ENCODE results near the gene KRT80. TPM values are rescaled to one million over a fixed set of nuclear protein-coding genes. Genes with fewer than 3 reads are reported as not detected.
A peak's percentile ranks its signal among the peaks of the same experiment; 100 is the strongest.

KRT80 gene
- total RNA-seq, 1 donor from 2014 or later: 2.7 TPM

DNA sequence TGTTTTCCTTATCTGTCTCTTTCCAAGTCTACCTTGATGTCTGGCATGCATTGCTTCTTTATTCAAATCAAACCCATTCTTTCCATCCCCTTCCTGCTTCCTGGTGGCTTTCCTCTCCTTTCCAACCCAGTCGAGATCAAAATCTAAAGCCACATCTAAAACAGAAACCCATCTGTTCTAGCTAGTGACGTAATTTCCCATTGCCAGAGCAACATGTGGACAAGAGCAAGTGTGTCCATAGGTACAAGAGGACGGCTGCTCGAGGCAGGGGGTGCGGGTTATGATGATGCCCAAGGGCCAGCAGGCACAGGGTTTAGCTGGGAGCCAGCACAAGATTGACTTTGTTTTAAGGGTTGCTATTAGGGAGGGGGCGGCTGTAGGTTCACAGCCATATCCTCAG, 7.0 kb downstream of the KRT80 start:
- no peaks in the 10 kb centered on the region for H3K9me3 Mint-ChIP-seq
- H3K27me3 Mint-ChIP-seq (ENCODE audit: low read depth): no peaks in the 10 kb centered on the region
- H3K36me3 Mint-ChIP-seq: no peaks in the 10 kb centered on the region
- H3K4me1 Mint-ChIP-seq: peaks cover 61% of the 10 kb centered on the region
- H3K4me3 Mint-ChIP-seq: no peak overlapping the region
- TF ChIP-seq, protein P1, sequence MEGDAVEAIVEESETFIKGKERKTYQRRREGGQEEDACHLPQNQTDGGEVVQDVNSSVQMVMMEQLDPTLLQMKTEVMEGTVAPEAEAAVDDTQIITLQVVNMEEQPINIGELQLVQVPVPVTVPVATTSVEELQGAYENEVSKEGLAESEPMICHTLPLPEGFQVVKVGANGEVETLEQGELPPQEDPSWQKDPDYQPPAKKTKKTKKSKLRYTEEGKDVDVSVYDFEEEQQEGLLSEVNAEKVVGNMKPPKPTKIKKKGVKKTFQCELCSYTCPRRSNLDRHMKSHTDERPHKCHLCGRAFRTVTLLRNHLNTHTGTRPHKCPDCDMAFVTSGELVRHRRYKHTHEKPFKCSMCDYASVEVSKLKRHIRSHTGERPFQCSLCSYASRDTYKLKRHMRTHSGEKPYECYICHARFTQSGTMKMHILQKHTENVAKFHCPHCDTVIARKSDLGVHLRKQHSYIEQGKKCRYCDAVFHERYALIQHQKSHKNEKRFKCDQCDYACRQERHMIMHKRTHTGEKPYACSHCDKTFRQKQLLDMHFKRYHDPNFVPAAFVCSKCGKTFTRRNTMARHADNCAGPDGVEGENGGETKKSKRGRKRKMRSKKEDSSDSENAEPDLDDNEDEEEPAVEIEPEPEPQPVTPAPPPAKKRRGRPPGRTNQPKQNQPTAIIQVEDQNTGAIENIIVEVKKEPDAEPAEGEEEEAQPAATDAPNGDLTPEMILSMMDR (IDR thresholded peaks at IDR 0.05; ENCODE audit: unreplicated experiment): no peak
- H3K27ac Mint-ChIP-seq: peak overlapping the region; percentile 32
- no peak for DNase-seq (ENCODE audit: low spot score in 2 of 2, unreplicated experiment in 2 of 2)

DNA sequence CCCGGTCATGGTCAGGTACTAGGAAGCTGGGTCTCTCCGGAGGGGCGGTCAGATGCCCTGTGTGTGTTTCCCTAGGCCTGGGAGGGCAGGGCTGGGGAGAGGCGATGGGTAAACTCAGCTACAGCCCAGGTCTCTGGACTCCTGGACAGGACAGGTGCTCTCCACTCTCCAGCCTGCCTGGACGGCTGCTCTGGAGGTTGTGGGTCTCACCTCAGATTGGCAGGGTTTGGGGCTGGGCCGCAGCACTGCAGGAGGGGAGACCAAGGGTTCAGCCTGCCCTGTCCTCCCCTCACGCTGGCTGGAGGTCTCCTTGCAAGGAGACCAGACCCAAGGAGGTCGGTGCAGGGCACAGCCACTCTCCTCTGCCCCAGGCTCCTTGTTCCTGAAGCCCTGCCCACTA, 7.8 kb downstream of the KRT80 start:
- peaks cover 57% of the 10 kb centered on the region for H3K4me1 Mint-ChIP-seq

DNA sequence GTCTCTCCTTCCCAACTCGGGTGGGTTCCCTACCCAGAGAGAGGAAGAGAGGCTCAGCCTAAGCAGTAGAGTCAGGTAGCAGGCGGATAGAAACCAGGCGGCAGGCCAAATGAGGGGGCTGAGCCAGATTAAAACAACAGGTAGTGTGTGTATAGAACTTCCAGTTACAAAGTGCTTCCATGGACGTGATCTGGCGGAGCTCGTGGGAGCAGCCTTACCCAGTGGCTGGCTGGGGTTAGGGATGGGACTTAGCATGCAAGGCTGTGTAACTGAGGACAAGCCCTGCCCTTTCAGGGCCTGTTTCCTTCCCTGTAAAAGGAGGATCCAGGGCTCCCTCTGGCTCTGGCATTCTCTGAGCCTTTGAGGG, 8.3 kb downstream of the KRT80 start:
- Mint-ChIP-seq H3K4me3 (no peak overlapping the region), H3K9me3 (no peaks in the 10 kb centered on the region), H3K27me3 (ENCODE audit: low read depth) (no peaks in the 10 kb centered on the region), H3K27ac (peak overlapping the region; percentile 89), H3K4me1 (peaks cover 57% of the 10 kb centered on the region), H3K36me3 (no peaks in the 10 kb centered on the region)
- DNase-seq (ENCODE audit: low spot score in 2 of 2, unreplicated experiment in 2 of 2): no peak
- TF ChIP-seq, protein P1 (IDR thresholded peaks at IDR 0.05; ENCODE audit: unreplicated experiment): no peak

More for the DNA sequence above, 7.8 kb downstream of the KRT80 start:
- Mint-ChIP-seq H3K27ac (peak overlapping the region; percentile 89), H3K27me3 (ENCODE audit: low read depth) (no peaks in the 10 kb centered on the region), H3K4me3 (no peak overlapping the region), H3K9me3 (no peaks in the 10 kb centered on the region), H3K36me3 (no peaks in the 10 kb centered on the region)
- TF ChIP-seq, protein P1 (IDR thresholded peaks at IDR 0.05; ENCODE audit: unreplicated experiment): no peak
- DNase-seq (ENCODE audit: low spot score in 2 of 2, unreplicated experiment in 2 of 2): no peak

DNA sequence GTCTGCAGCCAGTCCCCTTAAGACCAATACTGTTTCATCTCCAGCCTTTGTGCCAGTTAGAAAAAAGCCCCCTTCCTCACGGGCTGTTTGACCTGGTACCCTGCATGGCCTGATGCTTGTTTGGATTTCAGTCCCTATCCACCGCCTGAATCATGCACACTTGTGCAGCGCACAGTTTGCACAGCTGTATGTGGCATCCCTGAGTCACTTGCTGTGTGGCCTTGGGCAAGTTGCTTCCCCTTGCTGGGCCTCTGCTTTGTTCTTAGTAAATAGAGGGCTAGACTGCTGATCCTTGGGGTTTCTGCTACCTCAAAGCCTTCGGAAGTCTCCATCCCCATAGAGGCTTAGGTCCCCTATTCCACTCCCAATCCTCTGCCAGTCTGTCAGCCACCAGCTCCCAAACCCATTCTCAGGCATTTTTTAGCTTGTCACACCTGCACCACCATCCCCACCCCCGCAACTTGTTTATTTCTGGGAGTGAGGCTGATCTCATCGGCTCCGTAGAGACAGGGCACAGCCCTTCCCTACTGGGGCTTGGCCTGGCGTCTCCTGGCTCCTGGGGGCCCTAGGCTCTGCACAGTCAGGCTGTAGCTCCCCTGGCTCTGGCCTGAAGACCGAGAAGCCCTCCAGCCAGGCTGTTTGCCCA, 8.8 kb downstream of the KRT80 start:
- H3K27ac Mint-ChIP-seq: peak overlapping the region; percentile 89
- TF ChIP-seq, protein P1 (IDR thresholded peaks at IDR 0.05; ENCODE audit: unreplicated experiment): no peak
- no peaks in the 10 kb centered on the region for H3K27me3 Mint-ChIP-seq (ENCODE audit: low read depth)
- no peak for DNase-seq (ENCODE audit: low spot score in 2 of 2, unreplicated experiment in 2 of 2)
- peaks cover 57% of the 10 kb centered on the region for H3K4me1 Mint-ChIP-seq
- H3K36me3 Mint-ChIP-seq: no peaks in the 10 kb centered on the region
- no peaks in the 10 kb centered on the region for H3K9me3 Mint-ChIP-seq
- H3K4me3 Mint-ChIP-seq: no peak overlapping the region

DNA sequence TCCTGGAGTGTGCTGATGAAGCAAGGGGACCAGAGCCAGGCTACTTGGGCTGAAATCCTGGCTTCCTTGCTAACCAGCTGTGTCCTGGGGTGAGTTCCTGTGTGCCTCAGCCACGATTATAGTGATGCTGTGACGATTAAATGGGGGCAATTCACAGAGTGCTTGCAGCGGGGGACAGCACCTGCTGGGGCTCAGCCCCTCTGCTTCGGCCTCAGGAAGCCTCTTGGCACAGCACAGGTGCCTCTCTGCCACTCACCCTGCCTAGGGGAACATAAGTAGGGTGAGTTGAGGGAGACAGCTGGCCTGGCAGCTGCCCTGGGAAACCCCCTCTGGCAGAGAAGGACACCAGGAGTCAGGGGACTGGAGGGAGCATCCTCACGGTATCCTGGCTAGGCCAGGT, 9.4 kb downstream of the KRT80 start:
- Mint-ChIP-seq H3K27me3 (ENCODE audit: low read depth) (no peaks in the 10 kb centered on the region), H3K4me3 (no peak overlapping the region), H3K4me1 (peaks cover 59% of the 10 kb centered on the region), H3K9me3 (no peaks in the 10 kb centered on the region), H3K27ac (peak overlapping the region; percentile 96), H3K36me3 (no peaks in the 10 kb centered on the region)
- DNase-seq (ENCODE audit: low spot score in 2 of 2, unreplicated experiment in 2 of 2): no peak
- TF ChIP-seq, protein P1 (IDR thresholded peaks at IDR 0.05; ENCODE audit: unreplicated experiment): no peak

Data from mesothelial cell of epicardium (in vitro differentiated cells).